ENCODE data around the gene NAA80. TPM values are rescaled to one million over a fixed set of nuclear protein-coding genes. Genes with fewer than 3 reads are reported as not detected.

NAA80 gene
- total RNA-seq, 1 experiment from 2014 or later: 16.1 TPM

- no peak for DNase-seq (ENCODE audit: low read depth)
Measured at GRCh38 chr3:50258029-50258680, 41.0 kb downstream of the NAA80 start.

GRCh38 chr3:50256978-50257890 is 42.0 kb downstream of the NAA80 start:
- DNase-seq (ENCODE audit: low read depth): no peak

- DNase-seq (ENCODE audit: low read depth): no peak
Measured at GRCh38 chr3:50255251-50255615, 44.0 kb downstream of the NAA80 start.

GRCh38 chr3:50254577-50255250 is 44.5 kb downstream of the NAA80 start:
- DNase-seq (ENCODE audit: low read depth): no peak

- DNase-seq (ENCODE audit: low read depth): peak; percentile 76
Measured at GRCh38 chr3:50251220-50251619, 48.0 kb downstream of the NAA80 start.

- DNase-seq (ENCODE audit: low read depth): no peak
Measured at GRCh38 chr3:50250514-50250913, 48.7 kb downstream of the NAA80 start.

GRCh38 chr3:50249457-50249856 is 49.7 kb downstream of the NAA80 start:
- DNase-seq (ENCODE audit: low read depth): no peak

- DNase-seq (ENCODE audit: low read depth): no peak
Measured at GRCh38 chr3:50248387-50248786, 50.8 kb downstream of the NAA80 start.

- peak; percentile 100 for DNase-seq (ENCODE audit: low read depth)
Measured at GRCh38 chr3:50246517-50246954, 52.7 kb downstream of the NAA80 start.

Other genes with a start within 250 kb of the NAA80 start
- 81.7 and 108 TPM in 2 replicates for gene RBM5, start 210.5 kb downstream of the NAA80 start, total RNA-seq (2014; rRNA removed; shearing (Covaris generic))
- 1.5 and 1.9 TPM in 2 replicates for gene SEMA3F, start 144.1 kb downstream of the NAA80 start, total RNA-seq (2014; rRNA removed; shearing (Covaris generic))
- gene GNAT1, start 107.8 kb downstream of the NAA80 start, total RNA-seq (2014; rRNA removed; shearing (Covaris generic)): not detected in 2 replicates
- gene SLC38A3, start 94.1 kb downstream of the NAA80 start, total RNA-seq (2014; rRNA removed; shearing (Covaris generic)): not detected in 2 replicates
- 302 and 305 TPM in 2 replicates for gene GNAI2, start 63.2 kb downstream of the NAA80 start, total RNA-seq (2014; rRNA removed; shearing (Covaris generic))
- gene SEMA3B, start 30.3 kb downstream of the NAA80 start, total RNA-seq (2014; rRNA removed; shearing (Covaris generic)): 3.1 and 5.6 TPM in 2 replicates
- not detected in 2 replicates for gene LSMEM2, start 20.3 kb downstream of the NAA80 start, total RNA-seq (2014; rRNA removed; shearing (Covaris generic))
- gene IFRD2, start 7.0 kb downstream of the NAA80 start, total RNA-seq (2014; rRNA removed; shearing (Covaris generic)): 97.9 and 116 TPM in 2 replicates
- 11.5 and 12.0 TPM in 2 replicates for gene HYAL3, start within 50 bp of the NAA80 start, total RNA-seq (2014; rRNA removed; shearing (Covaris generic))
- gene HYAL1, start 4.2 kb upstream of the NAA80 start, total RNA-seq (2014; rRNA removed; shearing (Covaris generic)): 0.29 and 0.72 TPM in 2 replicates
- 42.2 and 52.3 TPM in 2 replicates for gene HYAL2, start 23.3 kb upstream of the NAA80 start, total RNA-seq (2014; rRNA removed; shearing (Covaris generic))
- 26.8 and 33.7 TPM in 2 replicates for gene TUSC2, start 28.8 kb upstream of the NAA80 start, total RNA-seq (2014; rRNA removed; shearing (Covaris generic))
- 51.7 and 77.8 TPM in 2 replicates for gene RASSF1, start 41.4 kb upstream of the NAA80 start, total RNA-seq (2014; rRNA removed; shearing (Covaris generic))
- gene ZMYND10, start 46.3 kb upstream of the NAA80 start, total RNA-seq (2014; rRNA removed; shearing (Covaris generic)): 2.9 and 5.2 TPM in 2 replicates
- 26.2 and 35.7 TPM in 2 replicates for gene NPRL2, start 51.4 kb upstream of the NAA80 start, total RNA-seq (2014; rRNA removed; shearing (Covaris generic))
- gene CYB561D2, start 51.5 kb upstream of the NAA80 start, total RNA-seq (2014; rRNA removed; shearing (Covaris generic)): 39.7 and 49.1 TPM in 2 replicates
- 42.5 and 45.4 TPM in 2 replicates for gene TMEM115, start 60.1 kb upstream of the NAA80 start, total RNA-seq (2014; rRNA removed; shearing (Covaris generic))
- gene CACNA2D2, start 204.2 kb upstream of the NAA80 start, total RNA-seq (2014; rRNA removed; shearing (Covaris generic)): under 0.01 TPM in 1 of 2 replicates, not detected in the other